ENCODE results near the gene GKAP1. TPM values are rescaled to one million over a fixed set of nuclear protein-coding genes. Genes with fewer than 3 reads are reported as not detected.

The GKAP1 gene
- total RNA-seq, 6 experiments from 2014 or later: 4.0 to 7.4 (median 5.6) TPM

DNA sequence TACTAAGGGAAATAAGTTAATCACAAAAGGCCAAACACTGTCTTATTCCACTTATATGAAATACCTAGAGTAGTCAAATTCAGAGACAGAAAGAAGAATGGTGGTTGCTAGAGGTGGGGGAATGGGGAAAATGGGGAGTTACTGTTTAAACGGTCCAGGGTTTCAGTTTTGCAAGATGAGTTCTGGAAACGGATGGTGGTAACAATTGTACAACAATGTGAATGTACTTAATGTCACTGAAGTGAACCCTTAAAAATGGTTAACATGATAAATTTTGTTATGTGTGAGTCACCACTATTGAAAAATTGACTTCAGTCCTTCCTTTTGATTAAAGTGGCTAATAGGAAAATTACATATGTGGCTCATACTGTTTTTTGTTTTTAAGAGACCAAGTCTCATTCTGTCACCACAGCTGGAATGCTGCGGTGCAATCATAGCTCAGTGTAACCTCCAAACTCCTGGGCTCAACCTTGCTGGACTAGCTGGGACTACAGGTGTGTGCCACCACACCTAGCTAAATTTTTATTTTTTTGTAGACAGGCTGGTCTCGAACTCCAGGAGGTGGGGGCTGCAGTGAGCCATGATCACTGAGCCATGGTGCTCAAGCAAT lies 118.5 kb downstream of the GKAP1 start:
- H3K9me3 ChIP-seq: no peaks in the 10 kb centered on the region
- 47% methylated on average over 4 of the region's 4 CpGs for WGBS (ENCODE audit: insufficient coverage, low coverage, low lambda C conversion rate, missing lambda C conversion rate)

DNA sequence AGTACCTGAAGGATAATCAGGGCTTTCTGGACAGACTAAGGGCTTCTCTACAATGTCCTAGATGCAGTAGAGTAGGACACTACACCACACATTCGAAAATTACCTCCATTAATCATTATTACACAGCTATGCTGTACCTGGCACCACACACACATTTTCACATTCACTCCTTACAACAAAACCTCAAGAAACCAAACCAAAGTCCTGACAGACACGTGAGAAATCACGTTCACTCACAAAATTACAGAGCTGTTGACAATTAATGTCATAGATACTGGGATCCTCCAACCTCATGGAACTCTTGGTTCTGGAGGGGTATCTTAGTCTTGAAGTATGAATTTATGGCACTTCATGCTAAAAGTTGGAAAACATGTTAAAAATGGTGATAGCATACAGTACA lies 126.1 kb downstream of the GKAP1 start:
- no peak for ATAC-seq
- no peaks in the 10 kb centered on the region for H3K27me3 ChIP-seq
- WGBS (ENCODE audit: insufficient coverage, low coverage, low lambda C conversion rate, missing lambda C conversion rate): 78% methylated on average over 3 of the region's 3 CpGs
- no peak overlapping the region for H3K4me3 ChIP-seq
- no peaks in the 10 kb centered on the region for H3K36me3 ChIP-seq
- H3K27ac ChIP-seq: no peak overlapping the region
- DNase-seq: no peak
- intact Hi-C loops (cut with DNase I): no loop called here
- no peak for TF ChIP-seq POLR2A (IDR thresholded peaks at IDR 0.05)
- TF ChIP-seq, protein P1, sequence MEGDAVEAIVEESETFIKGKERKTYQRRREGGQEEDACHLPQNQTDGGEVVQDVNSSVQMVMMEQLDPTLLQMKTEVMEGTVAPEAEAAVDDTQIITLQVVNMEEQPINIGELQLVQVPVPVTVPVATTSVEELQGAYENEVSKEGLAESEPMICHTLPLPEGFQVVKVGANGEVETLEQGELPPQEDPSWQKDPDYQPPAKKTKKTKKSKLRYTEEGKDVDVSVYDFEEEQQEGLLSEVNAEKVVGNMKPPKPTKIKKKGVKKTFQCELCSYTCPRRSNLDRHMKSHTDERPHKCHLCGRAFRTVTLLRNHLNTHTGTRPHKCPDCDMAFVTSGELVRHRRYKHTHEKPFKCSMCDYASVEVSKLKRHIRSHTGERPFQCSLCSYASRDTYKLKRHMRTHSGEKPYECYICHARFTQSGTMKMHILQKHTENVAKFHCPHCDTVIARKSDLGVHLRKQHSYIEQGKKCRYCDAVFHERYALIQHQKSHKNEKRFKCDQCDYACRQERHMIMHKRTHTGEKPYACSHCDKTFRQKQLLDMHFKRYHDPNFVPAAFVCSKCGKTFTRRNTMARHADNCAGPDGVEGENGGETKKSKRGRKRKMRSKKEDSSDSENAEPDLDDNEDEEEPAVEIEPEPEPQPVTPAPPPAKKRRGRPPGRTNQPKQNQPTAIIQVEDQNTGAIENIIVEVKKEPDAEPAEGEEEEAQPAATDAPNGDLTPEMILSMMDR (IDR thresholded peaks at IDR 0.05): no peak
- H3K4me1 ChIP-seq: peaks cover 0 to 23% (median 0%) of the 10 kb centered on the region in 4 donors
- no peaks in the 10 kb centered on the region for H3K9me3 ChIP-seq

More for the DNA sequence above, 118.5 kb downstream of the GKAP1 start:
- no peak for DNase-seq
- H3K4me1 ChIP-seq: peaks cover 0 to 25% (median 2%) of the 10 kb centered on the region in 4 donors
- intact Hi-C loops (cut with DNase I): no loop called here
- H3K4me3 ChIP-seq: no peak overlapping the region
- no peaks in the 10 kb centered on the region for H3K36me3 ChIP-seq
- no peaks in the 10 kb centered on the region for H3K27me3 ChIP-seq
- no peak for ATAC-seq
- H3K27ac ChIP-seq: no peak overlapping the region
- TF ChIP-seq POLR2A (IDR thresholded peaks at IDR 0.05): no peak
- TF ChIP-seq, protein P1 (IDR thresholded peaks at IDR 0.05): no peak

Other genes with a start within 250 kb of the GKAP1 start
- 10 to 100 TPM; 10.6 to 24.6 (median 17.8) TPM for gene IDNK, start 194.6 kb downstream of the GKAP1 start, total RNA-seq
- 10 to 100 TPM; 49.6 to 94.5 (median 66.0) TPM for gene UBQLN1, start 109.8 kb downstream of the GKAP1 start, total RNA-seq
- gene KIF27, start 103.7 kb upstream of the GKAP1 start, total RNA-seq: 1 to 10 TPM; 1.1 to 2.8 (median 2.2) TPM
- 100 to 1,000 TPM; 175 to 292 (median 237) TPM for gene HNRNPK, start 162.4 kb upstream of the GKAP1 start, total RNA-seq
- gene RMI1, start 163.0 kb upstream of the GKAP1 start, total RNA-seq: 1 to 10 TPM; 2.0 to 5.1 (median 4.3) TPM

Data from right lobe of liver (tissue), 6 donors.